GM12878 (cell line): ENCODE data around the gene KBTBD2. TPM values are rescaled to one million over a fixed set of nuclear protein-coding genes. Genes with fewer than 3 reads are reported as not detected.

ENCODE experiments used
- ATAC-seq: fragments of 200-7000 bp; cut with Tn5 transposase; 3 replicates; pipeline ENCODE4 v1.9.1; 2020; ENCODE audit warnings: mild to moderate bottlenecking, moderate library complexity
- BruUV-seq: library from RNA; stranded (reverse); fragments of 400-500 nt; replicated peaks from 2 replicates; lab custom pipeline; 2021; lab: Mats Ljungman, UMichigan
- CTCF ChIA-PET: fragments of 300-600 bp; sonication (Branson Sonifier 250); formaldehyde crosslinking; extraction: SDS; loops from one replicate; lab custom pipeline; 2021; ENCODE audit warnings: inconsistent platforms; lab: Yijun Ruan, JAX
- POLR2A ChIA-PET: fragments of 350-600 bp; formaldehyde crosslinking; extraction: SDS; loops from one replicate; lab custom pipeline; 2021; ENCODE audit warnings: inconsistent platforms; lab: Charles Lee
- RAD21 ChIA-PET: fragments of 300-600 bp; sonication (Branson Sonifier 250); formaldehyde crosslinking; loops from one replicate; lab custom pipeline; 2023; ENCODE audit warnings: antibody characterized with exemption; ENCODE audit not compliant: unreplicated experiment; lab: Charles Lee
- SMC1A ChIA-PET: fragments of 300-600 bp; sonication (Branson Sonifier 250); formaldehyde crosslinking; loops from one replicate; lab custom pipeline; 2023; ENCODE audit not compliant: unreplicated experiment, uncharacterized antibody; lab: Charles Lee
- DNase-seq: peaks from one replicate; pipeline ENCODE4 v3.0.0-alpha.2; 2011; ENCODE audit warnings: low read depth, low spot score
- FAIRE-seq: peaks from 3 replicates; lab custom pipeline; 2011; peaks lifted over from hg19 to GRCh38; lab: Jason Lieb, UNC
- H2AFZ ChIP-seq: 2 replicates; pipeline ENCODE4 v1.6.0; 2011; ENCODE audit warnings: low read depth, low read length, control low read depth; ENCODE audit not compliant: control insufficient read depth
- H3K27ac ChIP-seq: 2 replicates; pipeline ENCODE4 v1.5.1; 2011; ENCODE audit warnings: control low read depth; ENCODE audit not compliant: control insufficient read depth, insufficient read depth
- H3K27me3 ChIP-seq, 2 experiments: replicated peaks in 1 of 2; 2 replicates each; pipeline versions ENCODE4 v1.6.0 to v1.6.1; 2011; ENCODE audit warnings: low read length in 1 of 2; ENCODE audit not compliant: control insufficient read depth in 2 of 2, insufficient read depth in 2 of 2
- H3K36me3 ChIP-seq, 2 experiments: 2 replicates each; pipeline ENCODE4 v1.5.1; 2011; ENCODE audit warnings: low read length in 1 of 2; ENCODE audit not compliant: control insufficient read depth in 2 of 2, insufficient read depth in 2 of 2
- H3K4me1 ChIP-seq: 2 replicates; pipeline ENCODE4 v1.6.1; 2011; ENCODE audit warnings: mild to moderate bottlenecking, low read length, moderate library complexity, mixed read lengths; ENCODE audit not compliant: control insufficient read depth, insufficient read depth
- H3K4me2 ChIP-seq: 2 replicates; pipeline ENCODE4 v1.6.0; 2011; ENCODE audit warnings: control low read depth; ENCODE audit not compliant: control insufficient read depth, insufficient read depth
- H3K4me3 ChIP-seq: fragments of 200-600 bp; sonication (generic); 2 replicates; pipeline ENCODE4 v1.5.1; 2016
- H3K79me2 ChIP-seq: 2 replicates; pipeline ENCODE4 v1.6.0; 2011; ENCODE audit warnings: low read length; ENCODE audit not compliant: control insufficient read depth, insufficient read depth
- H3K9ac ChIP-seq: 2 replicates; pipeline ENCODE4 v1.8.0; 2011; ENCODE audit warnings: low read length, control low read depth, mixed read lengths; ENCODE audit not compliant: control insufficient read depth, insufficient read depth
- H3K9me3 ChIP-seq: replicated peaks from 3 replicates; pipeline ENCODE4 v1.5.1; 2011; ENCODE audit warnings: mild to moderate bottlenecking, low read length; ENCODE audit not compliant: control insufficient read depth, insufficient read depth
- H4K20me1 ChIP-seq: 2 replicates; pipeline ENCODE4 v1.6.0; 2011; ENCODE audit not compliant: control insufficient read depth, insufficient read depth
- CBFB ChIP-seq: IDR thresholded peaks from 2 replicates; pipeline ENCODE4 v1.6.1; 2016; ENCODE audit warnings: antibody characterized with exemption, low read depth
- CHD2 ChIP-seq: IDR thresholded peaks from 2 replicates; pipeline ENCODE4 v1.6.1; 2011; ENCODE audit warnings: low read depth, low read length, improper control_type of control experiment, borderline replicate concordance
- EP300 ChIP-seq, 2 experiments: fragments of 150-350 bp in 1 of 2; IDR thresholded peaks; 2 replicates each; pipeline ENCODE4 v1.6.1; 2011 to 2012; ENCODE audit warnings: low read depth in 2 of 2, low read length in 2 of 2, borderline replicate concordance in 1 of 2, improper control_type of control experiment in 1 of 2, inconsistent platforms in 1 of 2; ENCODE audit not compliant: control insufficient read depth in 1 of 2
- PAX8 ChIP-seq: fragments of 450-650 bp; IDR thresholded peaks from 2 replicates; pipeline ENCODE4 v1.6.1; 2017; ENCODE audit warnings: mild to moderate bottlenecking, moderate library complexity
- SIN3A ChIP-seq: IDR thresholded peaks from 2 replicates; pipeline ENCODE4 v1.6.1; 2012; ENCODE audit warnings: low read depth, low read length, improper control_type of control experiment
- SMARCA5 ChIP-seq: fragments of 450-650 bp; IDR thresholded peaks from 2 replicates; pipeline ENCODE4 v1.6.1; 2017; ENCODE audit warnings: mild to moderate bottlenecking
- TCF7 ChIP-seq: IDR thresholded peaks from 2 replicates; pipeline ENCODE4 v1.6.1; 2014; ENCODE audit warnings: antibody characterized with exemption, borderline replicate concordance
- WGBS: methylation state at CpG from one replicate; pipeline ENCODE4 v1.1.6; 2016; ENCODE audit warnings: low lambda C conversion rate; ENCODE audit not compliant: insufficient replicate concordance, insufficient coverage; ENCODE audit errors: missing lambda C conversion rate; 5-methylcytosine and 5-hydroxymethylcytosine counted together
- in situ Hi-C: fragments of 300-500 bp; cut with MboI; formaldehyde crosslinking; loops from 9 replicates; pipeline ENCODE4 v1.14.3; 2018; ENCODE audit warnings: mixed read lengths
- intact Hi-C: fragments of 100-400 bp; cut with micrococcal nuclease; formaldehyde crosslinking; loops from one replicate; pipeline ENCODE4 v1.14.2; 2022; ENCODE audit not compliant: unreplicated experiment
- polyA plus RNA-seq, 11 experiments: library from polyadenylated mRNA; depleted of rRNA in 4 of 11; unstranded in 6 of 11; stranded (reverse) in 5 of 11; fragments of >200 nt; fragmentation: Nextera tagmentation in 4 of 11; fragmentation: Illumina TruSeq in 1 of 11; extraction: Ambion mirVana in 4 of 11; extraction: Trizol in 1 of 11; gene quantifications; 1 replicate in 1 of 11; 2 replicates in 10 of 11; pipeline versions ENCODE4 v1.2.1 to v1.2.3, GENCODE V29; 2011 to 2016; ENCODE audit warnings: inconsistent platforms in 2 of 11, missing spikeins in 2 of 11, low read depth in 1 of 11
- total RNA-seq, 4 experiments: library from RNA; depleted of rRNA in 3 of 4; stranded (reverse); fragments of >200 nt in 3 of 4; fragmentation: Illumina TruSeq in 1 of 4; extraction: Trizol in 1 of 4; gene quantifications; 2 replicates each; pipeline versions ENCODE4 v1.2.1 to v1.2.3, GENCODE V29; 2013 to 2021
- TF ChIP-seq, protein P1 (sequence below): IDR thresholded peaks from 2 replicates; pipeline ENCODE4 v1.6.1; 2012; ENCODE audit warnings: low read depth, low read length, improper control_type of control experiment
- TF ChIP-seq, protein P2 (sequence below): fragments of 450-650 bp; IDR thresholded peaks from 2 replicates; pipeline ENCODE4 v1.6.1; 2016; ENCODE audit warnings: mild to moderate bottlenecking

Gene KBTBD2
- total and polyA plus RNA-seq, 10 of the 15 experiments (the other 5 are each of a cell fraction or from before 2014, with no cell fraction given) = 8.1 to 22.3 (median 16.2) TPM

DNA sequence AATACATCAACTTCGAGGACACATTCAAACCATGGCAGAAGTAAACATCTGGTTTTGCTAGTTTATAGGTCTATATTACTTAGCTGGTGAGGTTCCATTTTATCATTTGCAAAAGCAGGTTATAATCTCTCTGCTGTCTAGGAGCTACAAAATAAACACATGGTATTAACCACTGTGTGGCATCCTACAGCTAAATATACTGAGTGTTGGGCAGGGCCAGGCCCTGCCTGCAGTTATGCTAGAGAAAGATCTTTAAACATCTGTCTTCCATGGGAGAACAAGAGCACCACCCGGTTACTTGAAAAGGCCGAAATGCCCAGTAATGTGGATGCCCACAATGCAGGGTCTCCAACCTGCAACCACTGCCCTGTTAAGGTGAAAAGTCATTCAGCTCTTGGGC lies 45.1 kb upstream of the KBTBD2 start (continued):
- TF ChIP-seq EP300 (IDR thresholded peaks at IDR 0.05; ENCODE audit: borderline replicate concordance in 1 of 2, control insufficient read depth in 1 of 2, low read depth in 2 of 2, low read length in 2 of 2) (no peak), PAX8 (no peak), CHD2 (no peak), CBFB (no peak)
- TF ChIP-seq, protein P1, sequence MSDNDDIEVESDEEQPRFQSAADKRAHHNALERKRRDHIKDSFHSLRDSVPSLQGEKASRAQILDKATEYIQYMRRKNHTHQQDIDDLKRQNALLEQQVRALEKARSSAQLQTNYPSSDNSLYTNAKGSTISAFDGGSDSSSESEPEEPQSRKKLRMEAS = no peak
- TF ChIP-seq, protein P2, sequence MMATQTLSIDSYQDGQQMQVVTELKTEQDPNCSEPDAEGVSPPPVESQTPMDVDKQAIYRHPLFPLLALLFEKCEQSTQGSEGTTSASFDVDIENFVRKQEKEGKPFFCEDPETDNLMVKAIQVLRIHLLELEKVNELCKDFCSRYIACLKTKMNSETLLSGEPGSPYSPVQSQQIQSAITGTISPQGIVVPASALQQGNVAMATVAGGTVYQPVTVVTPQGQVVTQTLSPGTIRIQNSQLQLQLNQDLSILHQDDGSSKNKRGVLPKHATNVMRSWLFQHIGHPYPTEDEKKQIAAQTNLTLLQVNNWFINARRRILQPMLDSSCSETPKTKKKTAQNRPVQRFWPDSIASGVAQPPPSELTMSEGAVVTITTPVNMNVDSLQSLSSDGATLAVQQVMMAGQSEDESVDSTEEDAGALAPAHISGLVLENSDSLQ = no peak

DNA sequence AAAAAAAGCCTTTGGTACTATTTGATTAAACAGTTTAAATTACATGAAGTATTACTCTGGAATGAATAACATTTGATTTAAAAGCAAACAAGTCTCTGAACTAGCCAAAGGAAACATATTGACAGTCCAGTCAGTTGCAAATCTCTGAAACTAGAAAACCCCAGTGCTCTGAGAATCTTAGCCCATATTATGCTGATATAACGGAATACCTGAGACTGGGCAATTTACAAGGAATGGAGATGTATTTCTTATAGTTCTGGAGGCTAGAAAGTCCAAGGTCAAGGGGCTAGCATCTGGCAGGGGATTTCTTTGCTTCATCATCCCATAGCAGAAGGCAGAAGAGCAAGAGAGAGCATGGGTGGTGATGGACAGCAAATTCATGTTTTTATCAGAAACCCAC lies 44.0 kb upstream of the KBTBD2 start:
- BruUV-seq = no TSS peak
- ChIA-PET CTCF (no interaction called here), RAD21 (no interaction called here), SMC1A (no interaction called here), POLR2A (no interaction called here)
- no peaks in the 10 kb centered on the region for H3K36me3 ChIP-seq
- in situ Hi-C loops = no loop called here
- no peak overlapping the region for H2AFZ ChIP-seq
- intact Hi-C loops = no loop called here
- TF ChIP-seq SIN3A (no peak), SMARCA5 (no peak), TCF7 (no peak)
- DNase-seq = no peak
- no peaks in the 10 kb centered on the region for H3K4me1 ChIP-seq
- no peaks in the 10 kb centered on the region for H3K79me2 ChIP-seq
- no peak overlapping the region for H3K9ac ChIP-seq
- H3K27ac ChIP-seq = no peak overlapping the region
- no peaks in the 10 kb centered on the region for H3K27me3 ChIP-seq
- no peaks in the 10 kb centered on the region for H4K20me1 ChIP-seq
- FAIRE-seq = no peak
- ATAC-seq = no peak
- no peak overlapping the region for H3K4me2 ChIP-seq
- H3K9me3 ChIP-seq = no peaks in the 10 kb centered on the region
- no peak overlapping the region for H3K4me3 ChIP-seq
- 91% methylated on average over 1 of the region's 1 CpG for WGBS
